Activated CD4-positive, alpha-beta T cell treated with anti-CD3 and anti-CD28 coated beads, Interleukin-2, amount 50 U/mL, for 16 hours (primary cell): ENCODE results near the gene CHL1.

Experiments
- DNase-seq: peaks from one replicate; pipeline ENCODE4 v3.0.0-alpha.2; 2020

CHL1 gene

GRCh38 chr3:196311-197148, at the start of gene CHL1:
Gene CHL1 (plus strand): TSS chr3:196763. CDS start chr3:319777, 123,014 bp downstream.
- DNase-seq: no peak

DNA sequence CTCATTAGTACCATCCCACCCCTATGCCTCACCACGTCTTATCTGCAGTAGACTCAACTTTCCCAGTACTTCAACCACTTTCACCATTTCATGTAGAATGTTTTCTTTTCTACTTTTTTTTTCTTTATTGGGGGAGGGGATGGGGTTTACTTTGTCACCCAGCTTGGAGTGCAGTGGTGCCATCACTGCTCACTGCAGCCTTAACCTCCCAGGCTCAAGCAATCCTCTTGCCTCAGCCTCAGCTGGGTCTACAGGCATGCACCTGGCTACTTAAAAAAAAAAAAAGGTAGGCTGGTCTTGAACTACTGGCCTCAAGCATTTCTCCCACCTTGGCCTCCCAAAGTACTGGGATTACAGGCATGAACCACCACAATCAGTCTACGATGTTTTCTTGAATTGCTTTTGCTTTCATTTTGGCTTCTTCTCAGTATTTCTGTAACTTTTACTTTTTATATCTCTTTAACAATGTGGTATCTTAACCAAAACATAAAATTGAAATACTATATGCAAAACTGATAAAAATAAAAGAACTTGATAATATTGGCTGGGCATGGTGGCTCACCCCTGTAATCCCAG, 44.9 kb upstream of the CHL1 start:
- no peak for DNase-seq

DNA sequence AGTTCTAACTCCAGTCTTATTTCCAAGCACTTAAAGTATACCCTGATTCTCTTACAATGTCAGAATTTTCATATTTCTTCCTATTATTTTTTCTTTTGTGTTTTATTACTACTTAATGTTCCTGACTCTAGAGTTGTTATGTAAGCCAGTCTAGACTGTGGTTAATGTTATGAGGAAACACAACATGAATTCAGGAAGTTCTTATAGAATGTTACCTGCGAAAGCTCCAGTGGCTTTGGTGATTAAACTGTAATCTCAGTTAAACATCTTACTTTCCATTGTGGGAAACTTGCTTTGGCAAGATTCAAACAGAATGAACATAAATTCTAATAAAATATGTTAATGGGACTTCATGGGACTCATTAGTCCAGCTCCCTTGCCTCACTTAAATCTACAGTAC, 36.6 kb upstream of the CHL1 start:
- DNase-seq: no peak

DNA sequence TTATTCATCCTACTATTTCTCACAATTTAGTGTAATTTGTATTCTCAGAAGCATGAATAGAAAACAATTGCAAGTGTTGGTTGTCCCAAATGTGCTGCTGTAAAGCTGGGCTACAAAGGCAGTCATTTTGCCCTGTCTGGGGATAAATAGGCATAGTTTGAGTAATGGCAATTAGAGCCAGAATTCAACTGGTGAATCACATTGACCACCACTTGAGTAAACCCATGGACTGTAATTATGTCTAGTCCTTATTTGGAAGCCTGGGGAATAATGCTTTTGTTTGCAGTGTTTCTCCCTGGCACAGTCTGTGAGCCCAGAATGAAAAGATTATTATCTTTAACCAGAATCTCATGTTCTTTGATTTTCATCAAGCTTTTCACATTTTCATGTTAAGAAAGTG, 30.5 kb upstream of the CHL1 start:
- DNase-seq: no peak

GRCh38 chr3:166799-167198, 29.8 kb upstream of the CHL1 start:
- DNase-seq: no peak

GRCh38 chr3:173886-174285, 22.7 kb upstream of the CHL1 start:
- DNase-seq: no peak

- DNase-seq: no peak
These were observed 11.6 kb upstream of the CHL1 start for GRCh38 chr3:184976-185375.

DNA sequence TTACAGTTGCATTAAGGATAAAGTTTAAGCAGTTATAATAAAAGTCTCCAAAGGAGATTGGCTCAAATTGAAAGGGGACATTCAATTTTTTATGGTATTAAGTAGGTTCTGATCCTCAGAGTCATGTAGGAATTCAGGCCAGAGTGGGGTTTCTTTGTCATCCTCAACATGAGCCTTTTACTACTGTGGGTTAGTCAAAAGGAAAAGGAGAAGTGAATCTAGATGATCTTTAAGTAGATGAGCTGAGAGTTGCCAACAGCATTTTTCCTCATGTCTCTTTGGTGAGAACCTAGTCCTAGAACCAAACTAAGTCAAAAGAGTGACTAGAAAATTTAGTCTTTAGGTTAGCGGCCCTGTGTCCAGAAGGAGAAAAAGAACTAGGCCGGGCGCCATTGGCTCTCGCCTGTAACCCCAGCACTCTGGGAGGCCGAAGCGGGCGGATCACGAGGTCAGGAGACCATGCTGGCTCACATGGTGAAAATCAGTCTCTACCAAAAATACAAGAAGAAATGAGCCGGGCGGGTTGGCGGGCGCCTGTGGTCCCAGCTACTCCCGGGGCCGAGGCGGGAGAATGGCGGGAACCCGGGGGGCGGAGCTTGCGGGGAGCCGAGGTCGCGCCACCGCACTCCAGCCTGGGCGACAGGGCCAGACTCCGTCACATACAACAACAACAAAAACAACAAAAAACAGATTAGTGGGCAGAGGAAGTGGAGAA, 4.2 kb upstream of the CHL1 start:
- DNase-seq: no peak

DNA sequence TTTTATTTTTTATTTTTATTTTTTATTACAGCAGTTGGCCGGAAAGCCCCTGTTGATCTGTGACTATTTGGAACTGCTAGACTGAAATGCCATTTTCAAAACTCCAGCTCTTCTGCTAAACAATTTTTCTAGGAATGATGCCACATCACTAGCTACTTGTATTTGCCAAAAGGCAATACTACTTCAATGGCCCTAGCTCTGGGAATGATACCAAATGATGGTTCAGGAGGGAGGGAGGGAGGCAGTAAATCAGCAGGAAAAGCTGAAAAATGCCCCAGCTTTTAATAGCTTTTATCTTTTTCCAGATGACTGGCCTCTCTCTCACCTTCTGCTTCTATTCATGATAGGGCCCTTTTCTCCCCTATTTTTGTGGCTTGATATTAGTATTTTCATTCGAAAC, 2.6 kb upstream of the CHL1 start:
- no peak for DNase-seq

DNA sequence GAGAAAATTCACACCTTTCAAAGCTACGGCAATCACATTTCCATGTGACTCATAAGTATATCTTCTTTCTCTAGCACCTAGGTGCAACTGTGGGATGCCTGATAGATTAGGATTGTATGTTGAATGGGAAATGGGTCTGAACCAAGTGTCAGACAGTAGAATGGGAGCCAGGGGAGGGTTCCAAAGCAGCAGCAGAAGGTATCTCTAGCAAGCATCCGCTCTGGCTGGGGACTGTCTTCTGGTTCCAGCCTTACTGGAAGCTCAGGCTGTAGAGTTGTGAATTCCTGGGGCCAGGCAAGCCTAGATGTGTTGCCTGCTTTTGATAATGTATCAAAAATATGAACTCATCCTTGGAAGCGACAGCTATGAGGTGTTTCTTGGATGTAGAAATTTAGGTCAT, 2.1 kb upstream of the CHL1 start:
- no peak for DNase-seq

GRCh38 chr3:195666-196065, 897 bp upstream of the CHL1 start:
- DNase-seq: no peak

DNA sequence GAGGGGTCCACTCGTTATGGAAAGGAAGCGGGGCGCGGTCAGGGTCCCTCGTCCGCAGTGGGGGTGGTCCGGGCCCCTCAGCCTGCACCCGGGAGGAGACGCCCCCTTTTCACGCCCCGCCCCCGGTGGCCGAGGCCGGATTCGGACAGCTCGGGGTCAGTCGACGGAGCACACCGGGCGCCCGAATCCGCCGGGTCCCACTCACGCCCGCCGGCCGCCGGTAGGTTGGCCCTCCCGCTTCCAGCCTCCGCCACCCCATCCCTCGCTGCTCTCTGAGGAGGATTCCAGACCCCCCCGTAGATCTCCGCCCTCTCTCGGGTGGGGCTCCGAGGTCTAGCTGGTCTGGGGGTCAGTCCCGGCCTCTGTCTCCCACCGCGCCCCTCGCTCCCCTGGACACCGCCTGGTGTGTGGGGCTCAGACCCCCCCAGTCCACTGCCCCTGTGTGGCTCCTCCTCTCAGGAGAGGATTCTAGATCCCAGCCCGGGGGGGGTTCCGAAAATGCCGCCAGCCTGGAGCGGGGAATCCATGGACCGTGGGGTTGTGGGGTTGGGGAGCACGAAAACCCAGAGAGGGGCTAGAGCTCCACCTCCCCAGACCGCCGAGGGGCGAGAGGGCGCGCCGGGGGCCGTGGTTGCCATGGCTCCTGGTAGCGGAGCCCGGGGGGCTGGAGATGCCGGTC, 725 bp downstream of the CHL1 start:
- DNase-seq: no peak

DNA sequence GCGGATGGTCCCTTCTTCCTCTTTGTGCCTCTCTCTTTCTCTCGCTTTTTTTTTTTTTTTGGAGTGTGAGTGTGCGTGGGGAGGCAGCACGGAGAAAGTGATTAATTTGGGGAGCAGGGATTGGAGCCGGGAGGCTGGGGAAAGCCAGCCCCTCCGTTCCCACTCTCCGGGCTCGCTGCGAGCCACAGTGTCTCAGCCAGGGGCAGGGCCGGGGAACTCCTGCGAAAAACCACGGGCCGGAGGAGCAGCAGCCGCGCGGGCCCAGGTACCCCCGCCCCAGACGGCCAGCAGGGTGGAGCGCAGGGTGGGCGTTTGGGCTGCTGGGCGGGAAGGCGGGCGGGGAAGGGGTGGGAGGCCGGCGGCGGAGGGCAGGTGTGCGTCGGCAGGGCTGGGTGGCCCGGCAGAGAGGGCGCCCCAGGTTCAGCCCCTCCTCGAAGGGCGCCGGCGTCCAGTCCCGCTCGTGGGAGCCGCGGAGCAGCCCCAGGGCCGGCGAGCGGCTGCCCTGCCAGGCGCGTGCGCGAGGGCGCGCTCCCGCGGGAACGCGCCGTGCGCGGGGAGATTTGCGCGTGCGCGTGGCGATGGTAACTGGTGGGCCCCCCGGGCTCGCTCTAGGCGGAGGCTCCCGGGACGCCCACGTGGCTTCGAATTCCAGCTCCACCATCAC, 1.4 kb downstream of the CHL1 start:
- DNase-seq: no peak

- DNase-seq: no peak
These were observed 3.3 kb downstream of the CHL1 start for GRCh38 chr3:199835-200234.

- DNase-seq: no peak
These were observed 4.3 kb downstream of the CHL1 start for GRCh38 chr3:200758-201325.

DNA sequence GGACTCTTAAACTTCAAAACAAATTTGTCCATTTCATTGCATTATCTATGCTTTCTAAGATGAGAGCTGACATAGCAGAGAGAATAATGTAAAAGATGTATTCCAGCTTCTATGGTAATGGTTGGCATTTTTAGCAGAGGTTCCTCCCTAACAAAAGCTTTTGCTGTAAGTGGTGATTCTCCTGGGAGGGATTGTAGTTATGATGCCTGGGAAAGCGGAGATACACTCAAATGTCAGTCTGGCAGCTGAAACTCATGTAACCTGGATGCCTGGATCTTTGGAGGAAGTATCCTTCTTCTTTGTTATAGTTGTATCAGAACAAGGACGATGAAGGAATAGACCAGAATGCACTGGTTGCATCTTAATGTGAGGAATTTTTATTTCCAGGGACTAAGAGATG, 7.5 kb downstream of the CHL1 start:
- DNase-seq: no peak

- DNase-seq: no peak
These were observed 11.4 kb downstream of the CHL1 start for GRCh38 chr3:207973-208372.

GRCh38 chr3:210669-211068, 14.1 kb downstream of the CHL1 start:
- no peak for DNase-seq

GRCh38 chr3:212432-212831, 15.9 kb downstream of the CHL1 start:
- no peak for DNase-seq

DNA sequence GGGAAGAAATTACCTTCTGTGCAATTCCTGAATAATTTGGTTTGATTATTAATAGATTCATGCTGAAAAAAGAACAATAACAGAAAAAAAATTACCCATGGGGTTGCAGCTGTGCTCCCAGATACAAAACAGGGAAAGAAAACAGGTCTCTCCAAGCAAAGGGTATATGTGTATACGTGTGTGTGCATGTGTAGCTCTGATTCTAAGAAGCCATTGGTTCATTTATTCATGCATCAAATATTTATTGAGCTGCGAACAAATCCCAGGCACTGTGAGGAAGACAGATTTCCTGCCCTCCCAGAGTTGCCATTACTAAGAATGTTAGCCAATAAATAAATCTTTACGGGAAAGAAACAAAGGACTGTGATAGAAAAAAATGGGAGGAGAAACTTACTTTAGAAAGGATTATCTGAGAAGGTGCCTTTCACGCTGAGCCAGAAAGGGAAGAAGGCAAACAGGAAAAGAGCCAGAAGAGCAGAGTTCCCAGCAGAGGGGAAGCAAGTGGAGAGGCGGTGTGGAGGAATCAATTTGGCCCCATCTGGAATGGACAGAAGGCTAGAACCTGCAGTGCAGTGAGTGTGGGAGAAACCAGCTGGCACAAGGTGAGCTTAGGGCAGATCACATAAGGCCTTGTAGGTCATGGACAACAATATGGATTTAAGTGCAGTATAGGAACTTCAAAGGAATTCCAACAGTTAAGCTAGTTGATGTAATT, 20.7 kb downstream of the CHL1 start:
- no peak for DNase-seq

DNA sequence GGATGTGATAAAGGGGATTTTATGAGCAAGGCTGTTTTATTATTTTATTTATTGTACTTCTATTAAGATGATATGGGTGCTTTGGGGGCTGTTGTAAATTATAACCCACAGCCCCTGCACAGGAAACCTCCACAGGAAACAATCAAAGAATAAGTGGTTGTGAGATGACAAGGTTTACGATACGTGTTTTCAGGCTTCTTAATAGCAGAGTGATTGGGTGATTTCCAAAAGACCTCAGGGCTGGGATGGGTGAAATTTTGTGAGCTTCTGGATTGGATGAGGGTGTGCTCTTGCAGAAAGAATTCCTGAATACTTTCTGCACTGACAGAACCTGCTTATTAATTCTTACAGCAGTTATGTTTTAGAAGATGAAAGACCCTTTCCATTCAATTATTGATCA, 21.4 kb downstream of the CHL1 start:
- no peak for DNase-seq
